LNCaP clone FGC (cell line): ENCODE data around the gene G3BP2.

Source experiments
- DNase-seq: peaks from one replicate; pipeline ENCODE4 v3.0.0-alpha.2; 2011; ENCODE audit warnings: low read depth
- H3K4me3 ChIP-seq: 2 replicates; pipeline ENCODE4 v1.5.1; 2011; ENCODE audit warnings: mild to moderate bottlenecking, low read depth, low read length, control low read depth
- CTCF ChIP-seq: IDR thresholded peaks from 2 replicates; pipeline ENCODE4 v1.5.1; 2012; ENCODE audit warnings: mild to moderate bottlenecking; ENCODE audit not compliant: control insufficient read depth, insufficient read depth; ENCODE audit errors: extremely low read depth

G3BP2 gene

GRCh38 chr4:75714011-75714410, 40.8 kb upstream of the G3BP2 start:
- no peak for TF ChIP-seq CTCF
- H3K4me3 ChIP-seq = no peak overlapping the region
- no peak for DNase-seq

DNA sequence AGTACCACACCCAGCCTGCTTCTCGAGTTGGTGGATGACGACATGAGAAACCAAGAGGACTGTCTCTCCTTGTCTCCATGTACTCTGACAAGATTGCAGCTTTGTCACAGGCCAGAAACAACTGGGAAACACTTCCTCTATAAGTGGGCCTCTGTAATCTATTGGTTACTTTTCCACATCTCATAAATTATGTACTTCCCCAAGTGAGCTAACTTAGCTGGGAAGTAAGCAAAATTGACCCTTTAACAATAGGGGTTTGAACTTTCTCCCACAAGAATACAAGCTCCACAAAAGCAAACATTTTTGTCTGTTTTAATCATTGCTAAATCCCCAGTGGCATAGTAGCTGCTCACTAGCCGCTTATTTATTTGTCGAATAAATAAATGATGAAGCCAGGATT, 37.0 kb upstream of the G3BP2 start:
- no peak for TF ChIP-seq CTCF
- no peak overlapping the region for H3K4me3 ChIP-seq
- no peak for DNase-seq

- DNase-seq = no peak
- no peak for TF ChIP-seq CTCF
- H3K4me3 ChIP-seq = no peak overlapping the region
Observed at GRCh38 chr4:75708218-75708691, 35.0 kb upstream of the G3BP2 start.

DNA sequence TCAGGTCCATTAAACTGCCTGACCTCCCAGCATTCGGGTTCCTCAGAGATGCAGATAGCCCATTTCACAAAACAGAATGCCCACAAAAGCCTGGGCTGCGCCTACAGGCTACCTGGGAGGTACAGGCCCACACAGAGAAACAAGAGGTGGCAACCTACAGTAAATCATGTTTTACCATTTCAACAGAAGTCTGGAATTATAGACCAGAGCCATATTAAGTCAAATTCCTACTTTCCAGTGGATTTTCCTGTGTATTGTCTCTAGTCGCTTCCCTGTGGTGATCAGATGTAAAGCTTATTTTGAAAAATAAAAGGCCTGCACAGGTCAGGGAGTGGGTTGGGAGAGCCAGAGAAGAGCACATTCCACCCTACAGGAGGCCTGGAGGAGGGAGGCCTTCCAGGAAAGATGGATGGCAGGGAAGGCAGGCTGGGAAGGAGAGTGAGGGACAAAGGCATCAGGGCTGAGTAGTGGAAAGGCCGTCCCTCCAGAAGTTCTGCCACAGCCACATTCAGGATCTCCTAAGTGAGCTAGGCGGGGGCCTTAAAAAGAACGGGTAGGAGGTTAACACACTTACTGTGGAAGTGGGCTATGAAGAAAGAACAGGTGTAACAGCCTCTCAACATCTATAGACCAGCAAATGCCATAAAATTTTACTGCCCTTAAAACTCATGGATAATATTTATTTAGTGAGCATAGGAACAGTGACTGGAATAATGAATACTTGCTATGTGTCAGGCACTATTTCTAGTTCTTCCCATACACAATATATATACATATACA, 32.2 kb upstream of the G3BP2 start:
- TF ChIP-seq CTCF = no peak

GRCh38 chr4:75702919-75703411, 29.8 kb upstream of the G3BP2 start:
- no peak overlapping the region for H3K4me3 ChIP-seq
- no peak for DNase-seq
- no peak for TF ChIP-seq CTCF

More for the DNA sequence above, 32.2 kb upstream of the G3BP2 start:
- no peak overlapping the region for H3K4me3 ChIP-seq
- no peak for DNase-seq

DNA sequence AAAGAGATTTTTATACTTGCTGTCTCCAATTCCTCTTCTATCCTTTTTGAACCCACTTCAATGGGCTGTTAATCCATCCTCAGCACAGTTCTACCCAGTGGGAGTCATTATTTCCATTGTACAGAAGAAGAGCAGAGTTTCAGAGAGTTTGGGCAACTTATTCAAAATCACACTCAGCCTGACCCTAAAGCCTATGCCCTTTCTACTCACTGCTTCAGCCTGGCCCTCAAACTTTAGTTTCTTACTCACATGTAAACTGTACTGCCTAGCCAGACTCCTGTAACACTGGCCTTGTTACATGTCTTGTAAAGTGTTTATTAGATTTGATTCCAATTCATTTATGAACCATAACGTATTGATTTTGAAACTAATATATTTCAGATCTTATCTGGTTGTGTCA, 26.1 kb upstream of the G3BP2 start:
- no peak for DNase-seq
- TF ChIP-seq CTCF = no peak
- no peak overlapping the region for H3K4me3 ChIP-seq

DNA sequence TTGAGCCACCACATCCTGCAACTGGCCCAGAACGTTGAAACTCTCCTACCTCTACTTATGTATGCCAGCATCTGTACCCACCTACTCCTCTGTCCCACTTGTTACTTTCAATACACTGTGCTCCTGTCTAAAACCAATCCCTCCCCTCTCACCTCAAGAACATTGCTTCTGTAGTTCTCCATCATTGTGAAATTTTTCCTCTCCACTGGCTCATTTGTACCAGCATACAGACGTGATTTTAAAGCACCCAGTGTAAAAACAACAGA, 25.7 kb upstream of the G3BP2 start:
- no peak overlapping the region for H3K4me3 ChIP-seq
- TF ChIP-seq CTCF = no peak
- no peak for DNase-seq
